Measurements from ENCODE around the gene LRRC28. TPM values are rescaled to one million over a fixed set of nuclear protein-coding genes. Genes with fewer than 3 reads are reported as not detected.

The LRRC28 gene
- total and polyA plus RNA-seq, 9 donors: 11.3 to 39.7 (median 19.6) TPM

DNA sequence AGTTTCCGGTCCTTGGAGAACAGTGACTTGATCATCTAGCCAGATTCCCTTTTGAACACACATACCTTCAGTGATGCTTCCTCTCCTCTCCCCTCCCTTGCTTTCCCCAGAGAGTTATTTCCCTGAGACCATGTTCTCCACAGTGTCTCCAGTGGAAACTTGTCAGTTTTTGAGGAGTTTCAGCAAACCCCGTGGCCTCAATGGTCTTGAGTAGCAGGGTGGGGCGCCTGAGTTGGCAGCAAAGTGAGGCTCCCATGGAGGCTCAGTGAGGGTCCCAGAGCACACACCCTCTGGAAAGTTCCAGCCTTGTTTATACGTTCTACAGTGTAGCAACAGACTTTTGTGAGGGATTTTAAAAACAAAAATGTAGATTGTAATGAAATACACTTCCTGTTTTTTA, 135.1 kb downstream of the LRRC28 start:
- no peak overlapping the region for H3K4me3 ChIP-seq
- H3K27ac ChIP-seq: peak overlapping the region in 1 of 2 donors; percentile 63
- H3K4me1 ChIP-seq (ENCODE audit: insufficient read depth): peaks cover 12% of the 10 kb centered on the region
- H3K27me3 ChIP-seq: no peaks in the 10 kb centered on the region
- WGBS, 3 donors: 25 to 34% (median 27%) methylated on average over 4 of the region's 4 CpGs
- TF ChIP-seq POLR2A (IDR thresholded peaks at IDR 0.05) (no peak), EP300 (IDR thresholded peaks at IDR 0.05) (no peak)
- TF ChIP-seq, protein P1, sequence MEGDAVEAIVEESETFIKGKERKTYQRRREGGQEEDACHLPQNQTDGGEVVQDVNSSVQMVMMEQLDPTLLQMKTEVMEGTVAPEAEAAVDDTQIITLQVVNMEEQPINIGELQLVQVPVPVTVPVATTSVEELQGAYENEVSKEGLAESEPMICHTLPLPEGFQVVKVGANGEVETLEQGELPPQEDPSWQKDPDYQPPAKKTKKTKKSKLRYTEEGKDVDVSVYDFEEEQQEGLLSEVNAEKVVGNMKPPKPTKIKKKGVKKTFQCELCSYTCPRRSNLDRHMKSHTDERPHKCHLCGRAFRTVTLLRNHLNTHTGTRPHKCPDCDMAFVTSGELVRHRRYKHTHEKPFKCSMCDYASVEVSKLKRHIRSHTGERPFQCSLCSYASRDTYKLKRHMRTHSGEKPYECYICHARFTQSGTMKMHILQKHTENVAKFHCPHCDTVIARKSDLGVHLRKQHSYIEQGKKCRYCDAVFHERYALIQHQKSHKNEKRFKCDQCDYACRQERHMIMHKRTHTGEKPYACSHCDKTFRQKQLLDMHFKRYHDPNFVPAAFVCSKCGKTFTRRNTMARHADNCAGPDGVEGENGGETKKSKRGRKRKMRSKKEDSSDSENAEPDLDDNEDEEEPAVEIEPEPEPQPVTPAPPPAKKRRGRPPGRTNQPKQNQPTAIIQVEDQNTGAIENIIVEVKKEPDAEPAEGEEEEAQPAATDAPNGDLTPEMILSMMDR (IDR thresholded peaks at IDR 0.05): no peak
- peak in 2 of 5 donors; percentile 32 to 50 for DNase-seq
- no peaks in the 10 kb centered on the region for H3K9me3 ChIP-seq
- intact Hi-C loops (cut with DNase I): no loop called here
- H3K36me3 ChIP-seq: no peaks in the 10 kb centered on the region

DNA sequence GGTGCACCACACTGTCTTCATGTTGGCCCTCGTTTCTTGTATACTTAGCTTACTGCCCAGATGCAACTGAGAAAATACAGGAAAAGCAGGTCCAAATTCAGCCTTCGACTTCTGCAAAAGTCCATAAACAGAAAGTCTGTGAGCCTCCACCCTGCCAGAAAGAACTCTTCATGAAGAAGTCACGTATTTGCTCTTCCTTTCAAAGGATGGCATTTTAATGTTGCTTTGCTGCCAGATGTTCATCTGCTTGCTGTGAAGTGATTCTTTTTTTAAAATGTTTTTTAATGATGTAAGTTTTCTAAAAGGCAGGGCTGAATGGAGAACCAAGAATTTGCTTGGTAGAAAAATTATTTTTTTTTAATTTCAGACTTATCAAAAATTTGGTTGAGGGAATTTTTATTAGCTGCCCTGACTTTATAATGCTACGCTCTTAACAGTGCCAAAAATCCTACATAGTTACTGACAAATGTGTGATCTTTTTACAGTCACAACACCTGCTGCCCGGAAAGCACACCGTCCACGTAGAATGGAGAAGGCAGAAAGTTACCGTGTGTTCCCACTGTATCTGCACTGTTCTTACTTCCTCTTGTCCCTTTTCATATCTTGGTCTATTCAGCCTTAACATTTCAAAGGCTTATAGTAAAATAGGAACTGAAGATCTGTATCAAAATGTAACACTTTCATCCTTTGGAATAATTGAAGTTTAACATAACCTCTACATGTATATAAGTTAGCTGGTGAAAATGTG, 136.3 kb downstream of the LRRC28 start:
- intact Hi-C loops (cut with DNase I): no loop called here
- Histone ChIP-seq H3K9me3 (no peaks in the 10 kb centered on the region), H3K4me1 (ENCODE audit: insufficient read depth) (peaks cover 12% of the 10 kb centered on the region), H3K4me3 (no peak overlapping the region), H3K27ac (no peak overlapping the region), H3K36me3 (no peaks in the 10 kb centered on the region), H3K27me3 (no peaks in the 10 kb centered on the region)
- no peak for TF ChIP-seq POLR2A (IDR thresholded peaks at IDR 0.05)
- TF ChIP-seq, protein P1 (IDR thresholded peaks at IDR 0.05): no peak
- TF ChIP-seq EP300 (IDR thresholded peaks at IDR 0.05): no peak
- WGBS, 3 donors: 63 to 74% (median 63%) methylated on average over 8 of the region's 8 CpGs
- no peak for DNase-seq

DNA sequence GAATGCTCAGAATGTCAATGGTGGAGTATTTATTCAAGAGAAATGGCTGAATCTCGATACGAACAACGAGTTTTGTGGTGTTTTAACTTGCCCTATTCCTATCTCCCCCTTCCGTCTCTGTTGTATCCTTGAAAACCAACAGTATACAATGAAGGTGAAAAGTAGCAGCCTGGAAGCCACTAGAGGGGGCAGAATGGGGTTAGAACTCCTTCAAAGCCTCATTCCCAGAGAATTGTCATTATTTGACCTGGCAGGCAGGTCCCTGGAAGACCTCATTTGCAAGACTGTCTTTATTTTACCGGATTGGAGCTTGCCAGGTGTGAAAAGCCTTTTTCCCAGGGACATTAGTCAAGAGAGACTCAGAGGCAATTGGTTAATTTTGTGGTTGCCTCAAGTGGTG, 139.4 kb downstream of the LRRC28 start:
- DNase-seq: no peak
- no peaks in the 10 kb centered on the region for H3K36me3 ChIP-seq
- 74 to 80% (median 78%) methylated on average over 5 of the region's 5 CpGs for WGBS, 3 donors
- H3K4me3 ChIP-seq: no peak overlapping the region
- H3K27me3 ChIP-seq: no peaks in the 10 kb centered on the region
- H3K4me1 ChIP-seq (ENCODE audit: insufficient read depth): peaks cover 5% of the 10 kb centered on the region
- no peaks in the 10 kb centered on the region for H3K9me3 ChIP-seq
- H3K27ac ChIP-seq: no peak overlapping the region
- intact Hi-C loops (cut with DNase I): no loop called here
- TF ChIP-seq POLR2A (IDR thresholded peaks at IDR 0.05) (no peak), EP300 (IDR thresholded peaks at IDR 0.05) (no peak)
- TF ChIP-seq, protein P1 (IDR thresholded peaks at IDR 0.05): no peak

DNA sequence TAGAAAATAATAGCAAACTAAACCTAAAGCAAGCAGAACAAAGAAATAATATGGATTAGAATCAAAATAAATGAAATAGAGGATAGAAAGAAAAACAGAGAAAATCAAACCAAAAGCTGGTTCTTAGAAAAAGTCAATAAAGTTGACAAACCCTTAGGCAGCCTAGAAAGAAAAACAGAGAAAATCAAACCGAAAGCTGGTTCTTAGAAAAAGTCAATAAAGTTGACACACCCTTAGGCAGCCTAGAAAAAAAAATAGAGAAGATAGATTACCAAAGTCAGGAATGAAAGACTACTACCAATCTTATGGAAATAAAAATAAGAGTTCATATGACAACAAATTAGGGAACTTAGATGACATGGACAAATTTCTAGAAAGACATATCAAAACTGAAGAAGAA, 142.4 kb downstream of the LRRC28 start:
- Histone ChIP-seq H3K27ac (no peak overlapping the region), H3K4me1 (ENCODE audit: insufficient read depth) (no peaks in the 10 kb centered on the region), H3K9me3 (no peaks in the 10 kb centered on the region), H3K4me3 (no peak overlapping the region), H3K27me3 (no peaks in the 10 kb centered on the region), H3K36me3 (no peaks in the 10 kb centered on the region)
- WGBS, 3 donors: 65 to 87% (median 74%) methylated on average over 1 of the region's 1 CpG
- no peak for DNase-seq
- intact Hi-C loops (cut with DNase I): no loop called here
- no peak for TF ChIP-seq EP300 (IDR thresholded peaks at IDR 0.05)
- TF ChIP-seq, protein P1 (IDR thresholded peaks at IDR 0.05): no peak
- TF ChIP-seq POLR2A (IDR thresholded peaks at IDR 0.05): no peak

All from ovary (tissue), 9 donors.